C4-2B (cell line): Measurements from ENCODE around the gene ANKIB1.

Experiments used
- ZFX ChIP-seq: fragments of 450-650 bp; IDR thresholded peaks from 2 replicates; pipeline ENCODE4 v1.6.1; 2017
- TF ChIP-seq, protein P1 (sequence below): fragments of 450-650 bp; conservative IDR thresholded peaks from 2 replicates; pipeline ENCODE4 v1.5.1; 2017; ENCODE audit warnings: mild to moderate bottlenecking

DNA sequence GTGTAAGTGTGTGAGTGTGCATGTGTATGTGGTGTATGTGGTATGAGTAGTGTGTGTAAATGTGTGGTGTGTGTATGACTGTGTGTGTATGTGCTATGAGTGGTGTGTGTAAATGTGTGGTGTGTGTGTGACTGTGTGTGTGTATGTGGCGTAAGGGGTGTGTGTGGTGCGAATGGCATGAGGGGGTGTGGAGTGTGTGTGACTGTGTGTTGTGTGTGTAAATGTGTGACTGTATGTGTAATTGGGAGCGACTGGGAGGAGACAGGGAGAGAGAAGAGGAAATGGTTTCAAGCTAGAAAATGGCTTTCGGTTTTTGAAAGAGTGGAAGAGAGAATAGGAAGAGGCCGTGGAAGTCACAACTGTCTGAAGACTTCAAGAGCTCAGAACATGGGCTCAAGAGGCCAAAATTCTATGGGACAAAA is 177.9 kb downstream of the ANKIB1 start:
- TF ChIP-seq, protein P1, sequence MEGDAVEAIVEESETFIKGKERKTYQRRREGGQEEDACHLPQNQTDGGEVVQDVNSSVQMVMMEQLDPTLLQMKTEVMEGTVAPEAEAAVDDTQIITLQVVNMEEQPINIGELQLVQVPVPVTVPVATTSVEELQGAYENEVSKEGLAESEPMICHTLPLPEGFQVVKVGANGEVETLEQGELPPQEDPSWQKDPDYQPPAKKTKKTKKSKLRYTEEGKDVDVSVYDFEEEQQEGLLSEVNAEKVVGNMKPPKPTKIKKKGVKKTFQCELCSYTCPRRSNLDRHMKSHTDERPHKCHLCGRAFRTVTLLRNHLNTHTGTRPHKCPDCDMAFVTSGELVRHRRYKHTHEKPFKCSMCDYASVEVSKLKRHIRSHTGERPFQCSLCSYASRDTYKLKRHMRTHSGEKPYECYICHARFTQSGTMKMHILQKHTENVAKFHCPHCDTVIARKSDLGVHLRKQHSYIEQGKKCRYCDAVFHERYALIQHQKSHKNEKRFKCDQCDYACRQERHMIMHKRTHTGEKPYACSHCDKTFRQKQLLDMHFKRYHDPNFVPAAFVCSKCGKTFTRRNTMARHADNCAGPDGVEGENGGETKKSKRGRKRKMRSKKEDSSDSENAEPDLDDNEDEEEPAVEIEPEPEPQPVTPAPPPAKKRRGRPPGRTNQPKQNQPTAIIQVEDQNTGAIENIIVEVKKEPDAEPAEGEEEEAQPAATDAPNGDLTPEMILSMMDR = no peak
- TF ChIP-seq ZFX = no peak
